Mucosa of stomach (tissue), 1 donor: ENCODE results near the gene PIK3C2B.

ENCODE experiments used
- H3K27me3 ChIP-seq: one replicate; pipeline ENCODE4 v1.7.0; 2013; ENCODE audit warnings: mild to moderate bottlenecking, low read length; ENCODE audit not compliant: control insufficient read depth, insufficient read depth
- H3K36me3 ChIP-seq: one replicate; pipeline ENCODE4 v1.7.0; 2013; ENCODE audit warnings: low read length; ENCODE audit not compliant: control insufficient read depth, insufficient read depth
- H3K4me1 ChIP-seq: one replicate; pipeline ENCODE4 v1.7.0; 2013; ENCODE audit warnings: mild to moderate bottlenecking, low read length; ENCODE audit not compliant: control insufficient read depth, insufficient read depth
- H3K4me3 ChIP-seq: one replicate; pipeline ENCODE4 v1.7.0; 2013; ENCODE audit warnings: low read length
- H3K9ac ChIP-seq: one replicate; pipeline ENCODE4 v1.7.0; 2013; ENCODE audit warnings: mild to moderate bottlenecking, low read length, moderate library complexity
- H3K9me3 ChIP-seq: one replicate; pipeline ENCODE4 v1.7.0; 2013; ENCODE audit warnings: mild to moderate bottlenecking, low read length, moderate library complexity; ENCODE audit not compliant: control insufficient read depth
- donor health status: Pancreatic carcinoma.

The PIK3C2B gene, protein sequence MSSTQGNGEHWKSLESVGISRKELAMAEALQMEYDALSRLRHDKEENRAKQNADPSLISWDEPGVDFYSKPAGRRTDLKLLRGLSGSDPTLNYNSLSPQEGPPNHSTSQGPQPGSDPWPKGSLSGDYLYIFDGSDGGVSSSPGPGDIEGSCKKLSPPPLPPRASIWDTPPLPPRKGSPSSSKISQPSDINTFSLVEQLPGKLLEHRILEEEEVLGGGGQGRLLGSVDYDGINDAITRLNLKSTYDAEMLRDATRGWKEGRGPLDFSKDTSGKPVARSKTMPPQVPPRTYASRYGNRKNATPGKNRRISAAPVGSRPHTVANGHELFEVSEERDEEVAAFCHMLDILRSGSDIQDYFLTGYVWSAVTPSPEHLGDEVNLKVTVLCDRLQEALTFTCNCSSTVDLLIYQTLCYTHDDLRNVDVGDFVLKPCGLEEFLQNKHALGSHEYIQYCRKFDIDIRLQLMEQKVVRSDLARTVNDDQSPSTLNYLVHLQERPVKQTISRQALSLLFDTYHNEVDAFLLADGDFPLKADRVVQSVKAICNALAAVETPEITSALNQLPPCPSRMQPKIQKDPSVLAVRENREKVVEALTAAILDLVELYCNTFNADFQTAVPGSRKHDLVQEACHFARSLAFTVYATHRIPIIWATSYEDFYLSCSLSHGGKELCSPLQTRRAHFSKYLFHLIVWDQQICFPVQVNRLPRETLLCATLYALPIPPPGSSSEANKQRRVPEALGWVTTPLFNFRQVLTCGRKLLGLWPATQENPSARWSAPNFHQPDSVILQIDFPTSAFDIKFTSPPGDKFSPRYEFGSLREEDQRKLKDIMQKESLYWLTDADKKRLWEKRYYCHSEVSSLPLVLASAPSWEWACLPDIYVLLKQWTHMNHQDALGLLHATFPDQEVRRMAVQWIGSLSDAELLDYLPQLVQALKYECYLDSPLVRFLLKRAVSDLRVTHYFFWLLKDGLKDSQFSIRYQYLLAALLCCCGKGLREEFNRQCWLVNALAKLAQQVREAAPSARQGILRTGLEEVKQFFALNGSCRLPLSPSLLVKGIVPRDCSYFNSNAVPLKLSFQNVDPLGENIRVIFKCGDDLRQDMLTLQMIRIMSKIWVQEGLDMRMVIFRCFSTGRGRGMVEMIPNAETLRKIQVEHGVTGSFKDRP (N-terminal part only)

DNA sequence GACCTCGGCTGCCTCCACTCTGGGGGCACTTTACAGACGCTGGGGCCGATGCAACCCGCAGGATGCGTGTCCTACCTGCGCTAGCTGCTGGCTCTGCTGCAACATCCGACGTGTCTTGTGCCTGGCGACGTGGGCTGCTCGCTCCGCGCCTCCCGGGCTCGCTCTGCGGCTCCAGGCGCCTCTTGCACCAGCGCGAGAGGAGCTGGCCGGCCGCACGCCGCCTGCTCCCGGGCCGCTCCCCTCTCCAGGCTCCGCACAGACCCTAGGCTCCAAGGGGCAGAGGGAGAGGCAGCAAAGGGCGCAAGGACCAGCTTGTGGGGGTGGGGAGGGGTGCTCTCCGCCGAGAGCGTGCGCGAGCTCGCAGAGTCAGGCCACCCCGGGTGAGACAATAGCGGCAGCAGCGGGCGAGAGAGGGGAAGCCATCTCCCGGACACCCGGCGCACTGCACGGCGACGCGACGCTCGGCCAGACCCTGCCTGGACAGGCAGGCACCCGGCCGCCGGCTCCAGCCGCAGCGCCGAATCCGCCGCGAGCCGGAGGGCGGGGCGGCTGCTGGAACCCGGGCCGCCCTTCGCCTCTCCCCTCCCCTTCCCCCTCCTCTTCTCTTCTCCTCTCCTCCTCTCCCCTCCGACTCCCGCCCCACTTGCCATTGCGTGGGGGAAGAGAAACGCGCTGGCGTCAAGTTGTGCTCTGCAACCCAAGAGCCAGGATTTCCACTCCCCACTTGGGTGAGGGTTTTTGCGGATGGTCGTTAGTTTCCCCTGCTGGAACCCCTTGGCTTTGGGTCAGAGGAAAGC lies at the start of gene PIK3C2B:
PIK3C2B (minus strand) TSS at position 525 of the 797 bp plus-strand sequence. CDS start 25,003 bp downstream, outside the sequence.
- Histone ChIP-seq H3K4me1 (peaks cover 30% of the 10 kb centered on the region), H3K9me3 (no peaks in the 10 kb centered on the region), H3K9ac (peak within 1 kb of the TSS; percentile 89), H3K27me3 (no peaks in the 10 kb centered on the region), H3K4me3 (peak within 1 kb of the TSS; percentile 97), H3K36me3 (peaks cover 3% of the 10 kb centered on the region)

DNA sequence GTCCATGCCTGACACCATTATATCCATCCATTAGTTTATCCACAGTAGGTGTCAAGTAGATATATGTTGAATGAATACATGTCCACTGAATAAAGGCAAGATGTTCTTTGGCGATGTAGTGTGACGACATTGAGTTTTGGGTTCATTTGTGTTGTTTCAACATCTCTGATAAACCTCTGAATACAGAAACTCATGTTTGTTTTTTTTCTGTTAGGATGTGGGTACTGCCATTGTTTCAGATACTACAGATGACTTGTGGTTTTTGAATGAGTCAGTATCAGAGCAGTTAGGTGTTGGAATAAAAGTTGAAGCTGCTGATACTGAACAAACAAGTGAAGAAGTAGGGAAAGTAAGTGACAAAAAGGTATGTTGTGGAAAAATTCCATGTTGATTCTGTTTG lies 49.7 kb upstream of the PIK3C2B start:
- peaks cover 12% of the 10 kb centered on the region for H3K4me1 ChIP-seq
- H3K36me3 ChIP-seq: peaks cover 9% of the 10 kb centered on the region
- no peaks in the 10 kb centered on the region for H3K27me3 ChIP-seq

DNA sequence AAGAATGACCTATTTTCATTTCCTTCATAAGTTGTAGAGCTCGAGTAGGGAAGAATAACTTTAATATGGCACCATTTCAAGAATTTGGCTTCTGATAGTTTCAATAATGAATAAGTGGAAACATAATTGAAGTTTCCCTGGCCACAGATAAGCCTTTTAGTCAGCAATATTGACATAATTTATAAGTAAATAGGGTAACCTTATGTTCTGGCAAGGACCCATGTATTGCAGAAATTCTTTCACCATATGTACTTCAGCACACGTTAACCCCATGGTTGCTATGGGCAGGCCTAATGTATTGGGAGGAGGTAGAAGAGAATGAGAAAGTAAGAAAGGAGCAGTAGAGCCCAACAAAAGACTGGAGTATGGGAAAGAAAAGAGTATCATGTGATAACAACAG lies 47.0 kb upstream of the PIK3C2B start:
- Histone ChIP-seq H3K4me1 (peaks cover 12% of the 10 kb centered on the region), H3K9ac (no peak overlapping the region), H3K4me3 (no peak overlapping the region), H3K9me3 (no peaks in the 10 kb centered on the region), H3K27me3 (no peaks in the 10 kb centered on the region), H3K36me3 (peaks cover 6% of the 10 kb centered on the region)

More for the DNA sequence above, 49.7 kb upstream of the PIK3C2B start:
- Histone ChIP-seq H3K9me3 (no peaks in the 10 kb centered on the region), H3K4me3 (no peak overlapping the region), H3K9ac (no peak overlapping the region)

DNA sequence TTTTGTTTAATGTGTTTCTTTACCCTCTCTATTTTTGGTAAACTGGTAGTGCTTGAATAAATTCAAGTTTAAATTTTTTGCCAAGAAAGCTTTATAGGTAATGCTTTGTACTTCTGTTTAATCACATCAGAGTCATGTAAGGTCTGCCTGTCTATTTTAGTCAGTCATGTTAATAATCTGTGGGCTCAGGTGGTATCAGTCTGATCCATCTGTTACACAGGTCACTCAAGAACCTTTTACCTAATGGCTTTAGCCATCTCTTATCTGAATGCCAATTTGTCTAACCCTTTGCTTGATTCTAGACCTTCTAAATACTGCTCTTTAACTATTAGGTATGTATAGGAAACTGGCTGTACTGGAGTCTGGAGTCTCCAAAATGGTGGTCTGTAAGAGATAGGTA lies 38.2 kb upstream of the PIK3C2B start:
- H3K27me3 ChIP-seq: no peaks in the 10 kb centered on the region
- no peaks in the 10 kb centered on the region for H3K9me3 ChIP-seq
- no peaks in the 10 kb centered on the region for H3K36me3 ChIP-seq
- no peak overlapping the region for H3K9ac ChIP-seq
- H3K4me1 ChIP-seq: peaks cover 10% of the 10 kb centered on the region
- H3K4me3 ChIP-seq: no peak overlapping the region

DNA sequence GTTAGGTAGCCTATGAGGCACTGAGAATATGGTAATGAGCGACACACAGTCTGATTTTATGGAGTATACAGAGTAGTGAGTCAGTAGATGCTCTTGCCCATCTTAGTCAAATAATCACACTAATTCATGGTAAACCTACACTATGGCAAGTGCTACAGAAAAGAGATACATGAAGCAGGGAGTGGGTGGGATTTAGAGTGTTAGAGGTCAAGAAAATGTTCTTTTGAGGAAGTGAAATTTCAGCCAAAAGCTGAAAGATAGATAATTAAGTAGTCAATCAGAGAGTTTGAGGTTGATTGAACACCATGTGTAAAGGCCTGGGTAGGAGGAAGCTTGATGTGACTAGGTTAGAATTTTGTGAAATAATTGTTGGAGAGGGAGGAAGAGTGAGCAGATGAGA lies 36.3 kb upstream of the PIK3C2B start:
- Histone ChIP-seq H3K9ac (no peak overlapping the region), H3K27me3 (no peaks in the 10 kb centered on the region), H3K4me3 (no peak overlapping the region), H3K4me1 (peaks cover 10% of the 10 kb centered on the region), H3K9me3 (no peaks in the 10 kb centered on the region), H3K36me3 (no peaks in the 10 kb centered on the region)

DNA sequence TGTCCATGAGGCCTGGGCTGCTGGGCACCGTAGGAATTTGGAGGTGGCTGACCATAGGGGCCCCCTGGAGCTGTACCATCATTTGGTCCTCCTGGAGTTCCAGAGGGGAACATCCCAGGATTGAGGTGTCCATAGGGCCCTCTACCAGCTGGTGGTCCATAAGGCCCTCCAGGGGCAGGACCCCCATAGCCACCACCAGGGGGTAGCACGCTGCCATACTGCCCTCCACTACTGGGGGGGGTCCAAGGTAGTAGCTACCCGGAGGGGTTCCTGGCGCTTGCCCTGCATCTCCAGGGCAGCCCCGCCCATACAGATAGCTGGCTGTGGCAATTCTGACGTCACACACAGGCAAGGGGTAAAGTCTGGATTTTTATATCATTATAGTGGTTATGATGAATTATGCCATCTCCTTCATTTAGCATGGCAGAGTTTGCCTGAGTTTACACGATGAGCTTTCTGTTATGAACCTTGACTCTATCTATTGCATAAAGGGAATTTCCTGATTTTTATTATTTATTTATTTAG lies 34.8 kb upstream of the PIK3C2B start:
- Histone ChIP-seq H3K4me3 (no peak overlapping the region), H3K9me3 (no peaks in the 10 kb centered on the region), H3K4me1 (peaks cover 10% of the 10 kb centered on the region), H3K36me3 (no peaks in the 10 kb centered on the region), H3K27me3 (no peaks in the 10 kb centered on the region), H3K9ac (no peak overlapping the region)

DNA sequence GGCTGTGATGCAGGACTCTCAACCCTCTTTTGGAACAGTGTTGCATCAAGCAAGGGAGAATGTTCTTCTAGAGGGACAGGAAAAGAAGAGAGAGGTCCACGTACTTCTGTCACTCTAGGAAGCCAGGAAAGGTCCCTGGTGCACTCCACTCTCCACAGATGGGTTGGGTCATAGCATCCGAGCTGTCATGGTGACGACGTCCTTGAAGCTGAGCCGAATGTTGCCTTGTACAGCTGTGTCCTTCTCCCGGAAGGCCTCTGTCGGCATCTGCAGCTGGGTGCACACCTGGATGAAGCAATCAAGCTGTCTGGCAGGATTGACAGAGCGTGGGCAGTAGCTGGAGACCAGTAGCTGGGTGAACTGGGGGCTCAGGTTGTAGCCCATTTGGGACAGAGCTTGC lies 34.1 kb upstream of the PIK3C2B start:
- Histone ChIP-seq H3K36me3 (no peaks in the 10 kb centered on the region), H3K9me3 (no peaks in the 10 kb centered on the region), H3K4me1 (peaks cover 10% of the 10 kb centered on the region), H3K27me3 (no peaks in the 10 kb centered on the region), H3K9ac (no peak overlapping the region), H3K4me3 (no peak overlapping the region)

DNA sequence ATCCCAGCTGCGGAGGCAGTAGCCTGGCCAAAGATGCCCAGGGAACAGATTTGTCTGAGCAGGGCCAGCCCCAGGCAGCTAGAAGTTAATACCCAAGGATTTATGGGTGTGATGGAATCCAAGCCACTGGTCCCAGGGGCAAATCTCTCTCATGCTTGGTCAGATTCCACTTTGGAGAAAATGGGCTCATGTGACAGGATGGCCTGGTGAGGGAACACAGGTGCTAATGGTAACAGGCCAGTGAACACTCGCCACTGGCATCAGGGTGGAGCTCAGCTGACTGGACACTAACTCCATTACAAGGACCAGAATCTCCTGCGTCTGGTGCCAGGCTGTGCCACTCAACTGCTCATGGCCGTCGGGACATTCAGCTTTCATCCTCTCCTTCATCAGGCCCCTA lies 33.6 kb upstream of the PIK3C2B start:
- Histone ChIP-seq H3K36me3 (no peaks in the 10 kb centered on the region), H3K9me3 (no peaks in the 10 kb centered on the region), H3K4me3 (no peak overlapping the region), H3K4me1 (peaks cover 10% of the 10 kb centered on the region), H3K27me3 (no peaks in the 10 kb centered on the region), H3K9ac (no peak overlapping the region)

DNA sequence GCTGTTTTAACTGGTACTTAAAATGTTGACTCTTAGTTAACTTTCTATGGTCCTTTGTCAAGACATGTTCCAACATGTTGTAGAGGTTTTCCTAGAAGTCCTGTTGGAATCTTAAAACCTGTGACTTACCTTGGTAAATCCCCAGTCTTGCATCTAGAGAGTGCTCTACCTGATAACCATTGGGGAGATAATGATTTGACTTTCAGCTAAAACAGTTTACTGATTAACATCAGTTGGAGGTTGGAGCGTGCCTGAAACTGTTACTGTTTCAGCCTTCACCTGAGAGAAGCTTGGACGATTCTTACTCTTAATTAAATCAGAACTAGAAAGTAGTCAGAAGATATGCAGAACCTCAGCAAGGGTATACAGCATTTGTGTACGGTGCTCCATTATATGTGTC lies 30.4 kb upstream of the PIK3C2B start:
- Histone ChIP-seq H3K9me3 (no peaks in the 10 kb centered on the region), H3K36me3 (no peaks in the 10 kb centered on the region), H3K4me3 (no peak overlapping the region), H3K27me3 (no peaks in the 10 kb centered on the region), H3K4me1 (peaks cover 5% of the 10 kb centered on the region), H3K9ac (no peak overlapping the region)

DNA sequence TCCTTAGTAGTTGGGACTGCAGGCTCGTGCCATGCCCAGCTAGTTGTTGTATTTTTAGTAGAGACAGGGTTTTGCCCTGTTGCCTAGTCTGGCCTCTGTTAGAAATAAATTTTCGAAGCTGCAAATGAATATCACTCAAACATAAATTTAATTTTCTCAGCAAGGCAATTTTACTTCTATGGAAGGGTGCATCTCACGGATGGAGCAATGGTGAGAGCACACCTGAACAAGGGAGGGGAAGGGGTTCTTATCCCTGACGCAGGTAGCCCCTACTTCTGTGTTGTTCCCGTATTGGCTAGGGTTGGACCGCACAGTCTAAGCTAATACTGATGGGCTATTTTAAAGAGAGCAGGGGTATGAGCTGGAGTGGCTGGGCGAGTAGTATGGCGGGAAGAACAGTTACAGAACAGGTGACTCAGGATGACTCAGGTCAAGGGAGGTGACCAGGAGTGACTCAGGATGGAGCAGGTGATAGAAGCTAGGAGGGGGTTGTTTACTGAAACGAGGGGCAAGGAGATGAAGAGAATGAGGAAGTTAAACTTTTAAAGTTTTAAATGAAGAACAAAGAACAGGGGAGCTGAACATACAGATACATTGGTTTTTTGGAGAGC lies 29.1 kb upstream of the PIK3C2B start:
- no peaks in the 10 kb centered on the region for H3K36me3 ChIP-seq

More for the DNA sequence above, 29.1 kb upstream of the PIK3C2B start:
- Histone ChIP-seq H3K27me3 (no peaks in the 10 kb centered on the region), H3K4me3 (no peak overlapping the region), H3K9ac (no peak overlapping the region), H3K4me1 (no peaks in the 10 kb centered on the region), H3K9me3 (no peaks in the 10 kb centered on the region)
